ENCODE measurements around the gene ITGAV.
"Not testable (repeated sequence)": the region's sequence is repeated elsewhere in the genome, so short reads cannot be mapped to it uniquely, and the experiment has no call there.

The ITGAV gene

DNA sequence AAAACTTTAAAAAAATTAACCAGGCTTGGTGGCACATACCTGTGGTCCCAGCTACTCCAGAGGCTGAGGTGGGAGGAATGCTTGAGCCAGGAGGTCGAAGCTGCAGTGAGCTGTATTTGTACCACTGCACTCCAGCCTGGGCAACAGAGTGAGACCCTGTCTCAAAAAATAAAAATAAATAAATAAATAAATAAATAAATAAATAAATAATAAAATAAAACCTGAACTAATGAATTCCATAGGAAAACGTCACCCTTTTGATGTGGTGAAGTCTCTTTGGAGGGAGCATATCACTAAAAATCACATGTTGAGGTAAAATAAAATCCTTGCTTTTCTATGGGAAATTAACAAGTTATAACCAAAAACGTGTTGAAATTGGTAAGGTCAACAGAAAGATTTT, 29.6 kb upstream of the ITGAV start:
- no peak overlapping the region for H3K27ac ChIP-seq
- no peak overlapping the region for H3K4me2 ChIP-seq (ENCODE audit: low read length)
- H3K4me3 ChIP-seq (ENCODE audit: low read depth, low read length) = no peak overlapping the region
- no peaks in the 10 kb centered on the region for H3K27me3 ChIP-seq (ENCODE audit: control insufficient read depth, insufficient read depth, low read length)
- H3K36me3 ChIP-seq (ENCODE audit: control insufficient read depth, insufficient read depth, low read length) = no peaks in the 10 kb centered on the region
- no peaks in the 10 kb centered on the region for H3K9me3 ChIP-seq (ENCODE audit: control insufficient read depth, low read length)
- no peak overlapping the region for H2AFZ ChIP-seq
- TF ChIP-seq, protein P1, sequence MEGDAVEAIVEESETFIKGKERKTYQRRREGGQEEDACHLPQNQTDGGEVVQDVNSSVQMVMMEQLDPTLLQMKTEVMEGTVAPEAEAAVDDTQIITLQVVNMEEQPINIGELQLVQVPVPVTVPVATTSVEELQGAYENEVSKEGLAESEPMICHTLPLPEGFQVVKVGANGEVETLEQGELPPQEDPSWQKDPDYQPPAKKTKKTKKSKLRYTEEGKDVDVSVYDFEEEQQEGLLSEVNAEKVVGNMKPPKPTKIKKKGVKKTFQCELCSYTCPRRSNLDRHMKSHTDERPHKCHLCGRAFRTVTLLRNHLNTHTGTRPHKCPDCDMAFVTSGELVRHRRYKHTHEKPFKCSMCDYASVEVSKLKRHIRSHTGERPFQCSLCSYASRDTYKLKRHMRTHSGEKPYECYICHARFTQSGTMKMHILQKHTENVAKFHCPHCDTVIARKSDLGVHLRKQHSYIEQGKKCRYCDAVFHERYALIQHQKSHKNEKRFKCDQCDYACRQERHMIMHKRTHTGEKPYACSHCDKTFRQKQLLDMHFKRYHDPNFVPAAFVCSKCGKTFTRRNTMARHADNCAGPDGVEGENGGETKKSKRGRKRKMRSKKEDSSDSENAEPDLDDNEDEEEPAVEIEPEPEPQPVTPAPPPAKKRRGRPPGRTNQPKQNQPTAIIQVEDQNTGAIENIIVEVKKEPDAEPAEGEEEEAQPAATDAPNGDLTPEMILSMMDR (IDR thresholded peaks at IDR 0.05) = no peak
- no peaks in the 10 kb centered on the region for H3K79me2 ChIP-seq
- H3K9ac ChIP-seq = no peak overlapping the region
- H3K4me1 ChIP-seq = no peaks in the 10 kb centered on the region

DNA sequence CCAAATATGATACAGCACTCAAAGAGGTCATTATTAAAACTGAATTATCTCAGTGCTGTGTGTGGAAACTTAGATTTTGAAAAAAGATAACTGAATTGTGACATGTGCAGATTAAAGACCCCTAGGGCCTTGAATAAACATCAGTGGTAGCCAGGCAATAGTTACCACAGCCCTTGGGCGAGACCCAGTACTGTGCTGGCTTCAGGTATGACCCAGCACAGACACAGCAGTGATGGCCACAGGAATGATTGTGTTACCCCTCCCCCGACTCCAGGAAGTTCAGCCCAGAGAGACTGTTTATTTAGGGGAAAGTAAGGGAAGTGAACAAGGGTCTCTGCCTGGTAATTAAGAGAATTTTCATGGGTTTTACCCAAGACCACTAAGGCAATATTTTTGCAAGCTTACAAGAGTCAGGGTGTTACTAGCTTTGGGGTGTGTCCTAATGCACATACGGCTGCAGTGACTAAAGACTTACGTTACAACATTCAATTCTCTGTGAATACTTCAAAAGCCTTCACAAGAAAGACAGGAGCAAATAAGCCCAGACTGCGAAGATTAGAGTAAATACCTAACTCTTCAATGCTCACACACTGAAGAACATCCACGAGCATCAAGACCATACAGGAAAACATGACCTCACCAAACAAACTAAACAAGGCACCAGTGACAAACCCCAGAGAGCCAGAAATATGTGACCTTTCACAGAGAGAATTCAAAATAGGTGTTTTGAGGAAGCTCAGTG, 28.2 kb upstream of the ITGAV start:
- H2AFZ ChIP-seq = no peak overlapping the region
- H3K4me1 ChIP-seq = no peaks in the 10 kb centered on the region
- no peaks in the 10 kb centered on the region for H3K9me3 ChIP-seq (ENCODE audit: control insufficient read depth, low read length)
- no peaks in the 10 kb centered on the region for H3K27me3 ChIP-seq (ENCODE audit: control insufficient read depth, insufficient read depth, low read length)
- no peak overlapping the region for H3K4me3 ChIP-seq (ENCODE audit: low read depth, low read length)
- TF ChIP-seq, protein P1 (IDR thresholded peaks at IDR 0.05) = no peak
- no peak overlapping the region for H3K4me2 ChIP-seq (ENCODE audit: low read length)
- H3K79me2 ChIP-seq = no peaks in the 10 kb centered on the region
- H3K36me3 ChIP-seq (ENCODE audit: control insufficient read depth, insufficient read depth, low read length) = no peaks in the 10 kb centered on the region
- no peak overlapping the region for H3K9ac ChIP-seq
- H3K27ac ChIP-seq = no peak overlapping the region

DNA sequence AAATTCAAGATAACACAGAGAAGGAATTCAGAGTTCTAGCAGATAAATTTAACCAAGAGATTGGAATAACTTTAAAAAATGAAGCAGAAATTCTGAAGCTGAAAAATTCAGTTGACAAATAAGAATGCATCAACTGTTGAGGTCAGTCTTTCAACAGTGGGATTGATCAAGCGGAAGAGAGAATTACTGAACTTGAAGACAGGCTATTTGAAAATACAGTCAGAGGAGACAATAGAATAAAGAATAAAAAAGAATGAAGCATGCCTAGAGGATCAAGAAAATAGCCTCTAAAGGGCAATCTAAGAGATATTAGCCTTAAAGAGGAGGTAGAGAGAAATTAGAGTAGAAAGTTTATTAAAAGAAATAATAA, 27.7 kb upstream of the ITGAV start:
- H3K9ac ChIP-seq = no peak overlapping the region
- no peak overlapping the region for H3K4me2 ChIP-seq (ENCODE audit: low read length)
- no peaks in the 10 kb centered on the region for H3K9me3 ChIP-seq (ENCODE audit: control insufficient read depth, low read length)
- no peaks in the 10 kb centered on the region for H3K27me3 ChIP-seq (ENCODE audit: control insufficient read depth, insufficient read depth, low read length)
- H3K36me3 ChIP-seq (ENCODE audit: control insufficient read depth, insufficient read depth, low read length) = no peaks in the 10 kb centered on the region
- TF ChIP-seq, protein P1 (IDR thresholded peaks at IDR 0.05) = no peak
- H3K79me2 ChIP-seq = no peaks in the 10 kb centered on the region
- no peak overlapping the region for H3K4me3 ChIP-seq (ENCODE audit: low read depth, low read length)
- H2AFZ ChIP-seq = no peak overlapping the region
- H3K4me1 ChIP-seq = no peaks in the 10 kb centered on the region
- no peak overlapping the region for H3K27ac ChIP-seq

DNA sequence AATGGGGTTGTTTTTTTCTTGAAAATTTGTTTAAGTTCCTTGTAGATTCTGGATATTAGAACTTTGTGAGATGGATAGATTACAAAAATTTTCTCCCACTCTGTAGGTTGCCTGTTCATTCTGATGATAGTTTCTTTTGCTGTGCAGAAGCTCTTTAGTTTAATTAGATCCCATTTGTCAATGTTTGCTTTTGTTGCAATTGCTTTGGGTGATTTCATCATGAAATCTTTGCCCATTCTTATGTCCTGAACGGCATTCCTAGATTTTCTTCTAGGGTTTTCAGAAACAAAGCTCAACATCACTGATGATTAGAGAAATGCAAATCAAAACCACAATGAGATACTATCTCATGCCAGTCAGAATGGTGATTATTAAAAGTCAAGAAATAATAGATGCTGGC, 21.3 kb upstream of the ITGAV start:
- H3K9me3 ChIP-seq (ENCODE audit: control insufficient read depth, low read length); H3K27me3 ChIP-seq (ENCODE audit: control insufficient read depth, insufficient read depth, low read length); H3K79me2 ChIP-seq; H3K4me2 ChIP-seq (ENCODE audit: low read length); H2AFZ ChIP-seq; H3K4me1 ChIP-seq; H3K36me3 ChIP-seq (ENCODE audit: control insufficient read depth, insufficient read depth, low read length); H3K4me3 ChIP-seq (ENCODE audit: low read depth, low read length); H3K9ac ChIP-seq; H3K27ac ChIP-seq: not testable (repeated sequence)

DNA sequence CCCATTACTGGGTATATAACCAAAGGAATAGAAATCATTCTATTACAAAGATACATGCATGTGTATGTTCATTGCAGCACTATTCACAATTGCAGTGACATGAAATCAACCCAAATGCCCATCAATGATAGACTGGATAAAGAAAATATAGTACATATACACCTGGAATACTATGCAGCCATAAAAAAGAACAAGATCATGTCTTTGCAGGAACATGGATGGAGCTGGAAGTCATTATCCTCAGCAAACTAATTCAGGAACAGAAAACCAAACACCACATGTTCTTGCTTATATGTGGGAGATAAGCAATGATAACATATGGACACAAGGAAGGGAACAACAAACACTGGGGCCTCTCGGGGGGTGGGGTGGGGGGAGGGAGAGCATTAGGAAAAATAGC, 20.7 kb upstream of the ITGAV start:
- not testable (repeated sequence) for H3K27me3 ChIP-seq (ENCODE audit: control insufficient read depth, insufficient read depth, low read length); H3K36me3 ChIP-seq (ENCODE audit: control insufficient read depth, insufficient read depth, low read length); H3K27ac ChIP-seq; H3K4me3 ChIP-seq (ENCODE audit: low read depth, low read length); H2AFZ ChIP-seq; H3K79me2 ChIP-seq; H3K4me1 ChIP-seq; H3K9me3 ChIP-seq (ENCODE audit: control insufficient read depth, low read length); H3K4me2 ChIP-seq (ENCODE audit: low read length); H3K9ac ChIP-seq

DNA sequence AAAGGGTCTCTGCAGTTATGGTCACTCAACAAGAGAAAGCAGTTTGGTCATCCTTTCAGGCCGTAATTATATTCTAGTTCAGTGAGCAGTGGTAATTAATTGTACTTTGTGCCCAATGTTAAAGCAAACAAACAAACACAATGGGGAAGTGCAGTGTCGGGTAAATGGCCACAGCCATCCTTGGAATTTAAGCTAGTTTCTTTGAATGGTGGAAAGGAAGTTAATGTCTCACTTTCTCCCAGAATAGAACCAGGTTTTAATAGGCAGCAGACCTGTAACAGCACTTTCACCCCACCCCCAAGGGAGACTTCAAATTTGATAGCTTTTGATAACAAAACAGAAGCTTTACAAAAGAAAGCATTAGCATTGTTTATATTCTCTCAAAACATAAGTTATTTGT, 20.0 kb upstream of the ITGAV start:
- Histone ChIP-seq H3K79me2 (no peaks in the 10 kb centered on the region), H3K4me2 (ENCODE audit: low read length) (no peak overlapping the region), H3K4me1 (no peaks in the 10 kb centered on the region), H3K9ac (no peak overlapping the region), H3K27me3 (ENCODE audit: control insufficient read depth, insufficient read depth, low read length) (no peaks in the 10 kb centered on the region), H3K27ac (no peak overlapping the region), H3K9me3 (ENCODE audit: control insufficient read depth, low read length) (no peaks in the 10 kb centered on the region), H2AFZ (no peak overlapping the region), H3K36me3 (ENCODE audit: control insufficient read depth, insufficient read depth, low read length) (no peaks in the 10 kb centered on the region), H3K4me3 (ENCODE audit: low read depth, low read length) (no peak overlapping the region)
- TF ChIP-seq, protein P1 (IDR thresholded peaks at IDR 0.05) = no peak

Data from parathyroid adenoma (tissue), 2 donors.